Endodermal cell (in vitro differentiated cells): ENCODE results near the gene LIM2. TPM values are rescaled to one million over a fixed set of nuclear protein-coding genes. Genes with fewer than 3 reads are reported as not detected.

Experiments used
- DNase-seq: peaks from one replicate; pipeline ENCODE4 v3.0.0-alpha.2; 2017
- H3K27ac ChIP-seq: 2 replicates; pipeline ENCODE4 v1.5.1; 2013; ENCODE audit warnings: mild to moderate bottlenecking, low read depth, low read length, moderate library complexity
- H3K27me3 ChIP-seq: 2 replicates; pipeline ENCODE4 v1.6.1; 2013; ENCODE audit warnings: mild to moderate bottlenecking, low read length, moderate library complexity; ENCODE audit not compliant: insufficient read depth, control insufficient read depth, poor library complexity, severe bottlenecking
- H3K36me3 ChIP-seq: 2 replicates; pipeline ENCODE4 v1.7.0; 2013; ENCODE audit warnings: mild to moderate bottlenecking, low read length, moderate library complexity; ENCODE audit not compliant: control insufficient read depth, insufficient read depth
- H3K4me1 ChIP-seq: one replicate; pipeline ENCODE4 v1.7.0; 2013; ENCODE audit warnings: low read length; ENCODE audit not compliant: control insufficient read depth, insufficient read depth
- H3K4me3 ChIP-seq: 2 replicates; pipeline ENCODE4 v1.5.1; 2013; ENCODE audit warnings: mild to moderate bottlenecking, low read length, moderate library complexity
- H3K9ac ChIP-seq: 2 replicates; pipeline ENCODE4 v1.6.1; 2013; ENCODE audit warnings: mild to moderate bottlenecking, low read length, moderate library complexity; ENCODE audit not compliant: poor library complexity, severe bottlenecking; ENCODE audit errors: extremely low read depth
- H3K9me3 ChIP-seq: 2 replicates; pipeline ENCODE4 v1.6.1; 2013; ENCODE audit warnings: mild to moderate bottlenecking, low read length, moderate library complexity; ENCODE audit not compliant: control insufficient read depth
- H3K27ac Mint-ChIP-seq: 2 replicates; pipeline ENCODE4 v1.8.0; 2020; ENCODE audit warnings: mixed read lengths
- H3K27me3 Mint-ChIP-seq: 2 replicates; pipeline ENCODE4 v1.8.0; 2021; ENCODE audit warnings: mild to moderate bottlenecking, mixed read lengths; ENCODE audit not compliant: insufficient read depth
- H3K36me3 Mint-ChIP-seq: 2 replicates; pipeline ENCODE4 v1.8.0; 2020; ENCODE audit warnings: low read depth, mixed read lengths
- H3K4me1 Mint-ChIP-seq: 2 replicates; pipeline ENCODE4 v1.8.0; 2020; ENCODE audit warnings: mixed read lengths
- H3K4me3 Mint-ChIP-seq: 2 replicates; pipeline ENCODE4 v1.8.0; 2020; ENCODE audit warnings: mild to moderate bottlenecking, moderate library complexity, mixed read lengths
- H3K9me3 Mint-ChIP-seq: 2 replicates; pipeline ENCODE4 v1.8.0; 2020; ENCODE audit warnings: mild to moderate bottlenecking, mixed read lengths
- WGBS, 2 experiments: methylation state at CpG; one replicate each; pipeline versions ENCODE4 v1.1.5 to v1.1.7; 2013; ENCODE audit warnings: missing lambda C conversion rate in 2 of 2, mixed read lengths in 1 of 2; ENCODE audit not compliant: insufficient coverage in 1 of 2, insufficient read length in 1 of 2; 5-methylcytosine and 5-hydroxymethylcytosine counted together
- total RNA-seq, 2 donors: library from RNA; stranded (reverse); fragmentation: NEBNext Ultra II Directional in 1 of 2; extraction: Animal tissue kit (Norgen Biotek cat#: 25700) in 1 of 2; gene quantifications; 2 replicates in 1 of 2; 3 replicates in 1 of 2; pipeline ENCODE4 v1.2.1, GENCODE V29; 2021
- TF ChIP-seq, protein P1 (sequence below): fragments of 200-600 bp; sonication (generic); conservative IDR thresholded peaks from 2 replicates; pipeline ENCODE4 v1.5.0; 2021; ENCODE audit warnings: antibody characterized with exemption, mild to moderate bottlenecking

LIM2 gene
- total RNA-seq, 2 donors from 2014 or later = not detected

DNA sequence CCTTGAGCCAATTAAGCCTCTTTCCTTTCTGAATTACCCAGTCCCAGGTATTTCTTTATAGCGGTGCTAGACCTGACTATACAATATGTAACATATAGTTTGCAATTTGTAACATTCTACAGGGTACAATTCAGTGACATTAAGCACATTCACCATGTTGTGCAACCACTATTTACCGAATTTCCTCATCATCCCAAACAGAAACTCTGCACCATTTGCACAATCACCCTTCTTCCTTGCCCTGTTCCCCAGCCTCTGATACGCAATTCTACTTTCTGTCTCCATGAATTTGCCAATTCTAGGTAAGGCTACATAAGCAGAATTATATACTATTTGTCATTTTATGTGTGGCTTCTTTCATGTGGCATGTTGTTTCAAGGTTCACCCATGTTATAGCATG lies 43.4 kb upstream of the LIM2 start:
- Mint-ChIP-seq H3K27ac (no peak overlapping the region), H3K4me3 (no peak overlapping the region)
- 22 to 83% methylated on average over 1 to 3 of the region's 3 CpGs for WGBS, 2 experiments

DNA sequence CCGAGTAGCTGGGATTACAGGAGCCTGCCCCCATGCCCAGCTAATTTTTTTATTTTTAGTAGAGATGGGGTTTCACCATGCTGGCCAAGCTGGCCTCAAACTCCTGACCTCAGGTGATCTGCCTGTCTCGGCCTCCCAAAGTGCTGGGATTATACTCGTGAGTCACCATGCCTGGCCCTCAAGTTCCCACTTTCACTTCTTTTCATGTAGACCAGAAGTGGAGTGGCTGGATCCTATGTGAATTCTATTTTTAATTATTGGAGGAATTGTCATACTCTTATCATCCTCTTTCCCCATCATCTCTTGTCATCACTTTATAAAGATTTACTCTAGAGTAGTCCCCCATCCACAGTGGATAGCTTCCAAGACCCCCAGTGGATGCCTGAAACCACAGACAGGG lies 42.4 kb upstream of the LIM2 start:
- Mint-ChIP-seq H3K27me3 (peaks cover 36% of the 10 kb centered on the region), H3K27ac (no peak overlapping the region), H3K36me3 (no peaks in the 10 kb centered on the region), H3K9me3 (no peaks in the 10 kb centered on the region), H3K4me3 (no peak overlapping the region), H3K4me1 (no peaks in the 10 kb centered on the region)
- TF ChIP-seq, protein P1, sequence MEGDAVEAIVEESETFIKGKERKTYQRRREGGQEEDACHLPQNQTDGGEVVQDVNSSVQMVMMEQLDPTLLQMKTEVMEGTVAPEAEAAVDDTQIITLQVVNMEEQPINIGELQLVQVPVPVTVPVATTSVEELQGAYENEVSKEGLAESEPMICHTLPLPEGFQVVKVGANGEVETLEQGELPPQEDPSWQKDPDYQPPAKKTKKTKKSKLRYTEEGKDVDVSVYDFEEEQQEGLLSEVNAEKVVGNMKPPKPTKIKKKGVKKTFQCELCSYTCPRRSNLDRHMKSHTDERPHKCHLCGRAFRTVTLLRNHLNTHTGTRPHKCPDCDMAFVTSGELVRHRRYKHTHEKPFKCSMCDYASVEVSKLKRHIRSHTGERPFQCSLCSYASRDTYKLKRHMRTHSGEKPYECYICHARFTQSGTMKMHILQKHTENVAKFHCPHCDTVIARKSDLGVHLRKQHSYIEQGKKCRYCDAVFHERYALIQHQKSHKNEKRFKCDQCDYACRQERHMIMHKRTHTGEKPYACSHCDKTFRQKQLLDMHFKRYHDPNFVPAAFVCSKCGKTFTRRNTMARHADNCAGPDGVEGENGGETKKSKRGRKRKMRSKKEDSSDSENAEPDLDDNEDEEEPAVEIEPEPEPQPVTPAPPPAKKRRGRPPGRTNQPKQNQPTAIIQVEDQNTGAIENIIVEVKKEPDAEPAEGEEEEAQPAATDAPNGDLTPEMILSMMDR = no peak
- H3K4me3 ChIP-seq = no peak overlapping the region
- H3K9me3 ChIP-seq = no peaks in the 10 kb centered on the region
- H3K27me3 ChIP-seq = no peaks in the 10 kb centered on the region
- H3K27ac ChIP-seq = no peak overlapping the region
- 72 to 90% methylated on average over 3 of the region's 3 CpGs for WGBS, 2 experiments
- DNase-seq = no peak
- H3K9ac ChIP-seq = no peak overlapping the region
- H3K36me3 ChIP-seq = no peaks in the 10 kb centered on the region
- H3K4me1 ChIP-seq = no peaks in the 10 kb centered on the region

More for the DNA sequence above, 43.4 kb upstream of the LIM2 start:
- Mint-ChIP-seq H3K9me3 (no peaks in the 10 kb centered on the region), H3K27me3 (peaks cover 37% of the 10 kb centered on the region), H3K36me3 (no peaks in the 10 kb centered on the region), H3K4me1 (no peaks in the 10 kb centered on the region)
- TF ChIP-seq, protein P1 = no peak
- Histone ChIP-seq H3K4me3 (no peak overlapping the region), H3K9ac (no peak overlapping the region), H3K9me3 (no peaks in the 10 kb centered on the region), H3K36me3 (no peaks in the 10 kb centered on the region), H3K27me3 (peaks cover 6% of the 10 kb centered on the region), H3K27ac (no peak overlapping the region), H3K4me1 (no peaks in the 10 kb centered on the region)
- no peak for DNase-seq

DNA sequence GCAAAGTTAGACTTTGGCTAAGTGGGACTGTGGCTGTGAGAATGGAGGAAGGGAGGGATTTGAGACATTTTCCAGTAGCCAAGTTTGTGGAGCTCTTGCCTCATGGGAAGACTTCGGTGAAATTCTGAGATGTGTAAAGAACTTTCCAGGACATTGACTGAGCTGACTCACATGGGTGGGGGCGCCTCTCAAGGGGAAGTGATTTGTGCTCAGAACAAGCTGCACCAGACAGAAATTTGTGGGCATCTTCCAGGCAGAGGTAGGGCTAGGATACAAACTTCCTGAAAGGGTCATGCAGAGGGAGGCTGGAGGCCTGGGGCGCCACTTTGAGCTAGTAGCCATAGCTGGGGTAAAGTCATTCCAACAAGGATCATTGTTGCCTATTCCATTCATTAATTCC lies 39.4 kb upstream of the LIM2 start:
- 80 to 87% methylated on average over 3 of the region's 3 CpGs for WGBS, 2 experiments
- Mint-ChIP-seq H3K36me3 (no peaks in the 10 kb centered on the region), H3K9me3 (no peaks in the 10 kb centered on the region), H3K4me3 (no peak overlapping the region), H3K4me1 (no peaks in the 10 kb centered on the region), H3K27me3 (peaks cover 39% of the 10 kb centered on the region), H3K27ac (no peak overlapping the region)
- Histone ChIP-seq H3K9me3 (no peaks in the 10 kb centered on the region), H3K27ac (no peak overlapping the region), H3K9ac (no peak overlapping the region), H3K4me1 (no peaks in the 10 kb centered on the region), H3K27me3 (no peaks in the 10 kb centered on the region), H3K36me3 (no peaks in the 10 kb centered on the region), H3K4me3 (no peak overlapping the region)
- no peak for DNase-seq
- TF ChIP-seq, protein P1 = no peak
